Right atrium auricular region (tissue), 2 donors: ENCODE measurements around the gene DOK6. TPM values are rescaled to one million over a fixed set of nuclear protein-coding genes. Genes with fewer than 3 reads are reported as not detected.
"Not testable (repeated sequence)": the region's sequence is repeated elsewhere in the genome, so short reads cannot be mapped to it uniquely, and the experiment has no call there.

ENCODE experiments used
- DNase-seq: peaks from one replicate; pipeline ENCODE4 v3.0.0-alpha.2; 2019; ENCODE audit warnings: low spot score
- H3K27ac ChIP-seq, 2 donors: fragments of 200-600 bp; sonication (generic); 1 replicate in 1 of 2; 2 replicates in 1 of 2; pipeline ENCODE4 v1.5.1; 2016 to 2019
- H3K27me3 ChIP-seq, 2 donors: fragments of 200-600 bp; sonication (generic); one replicate each; pipeline versions ENCODE4 v1.5.1 to v1.6.0; 2017 to 2019
- H3K36me3 ChIP-seq: fragments of 200-600 bp; sonication (generic); one replicate; pipeline ENCODE4 v1.5.1; 2016
- H3K4me1 ChIP-seq, 2 donors: fragments of 200-600 bp; sonication (generic); one replicate each; pipeline versions ENCODE4 v1.5.1 to v1.6.0; 2017 to 2019
- H3K4me3 ChIP-seq, 2 donors: fragments of 200-600 bp; sonication (generic); 1 replicate in 1 of 2; 2 replicates in 1 of 2; pipeline ENCODE4 v1.5.1; 2017 to 2019; ENCODE audit warnings: mild to moderate bottlenecking in 1 of 2, moderate library complexity in 1 of 2
- H3K9me3 ChIP-seq, 2 donors: fragments of 200-600 bp; sonication (generic); one replicate each; pipeline ENCODE4 v1.5.1; 2019
- total RNA-seq, 2 donors: library from RNA; depleted of rRNA; stranded (reverse); fragments of >200 nt; gene quantifications; one replicate each; pipeline ENCODE4 v1.1.0, GENCODE V29; 2016
- TF ChIP-seq, protein P1 (sequence below), 2 donors: fragments of 200-600 bp; sonication (generic); IDR thresholded peaks; one replicate each; pipeline ENCODE4 v1.5.1; 2019; ENCODE audit warnings: antibody characterized with exemption in 2 of 2

Gene DOK6
- total RNA-seq, 2 donors from 2014 or later: 2.0 to 5.7 TPM

DNA sequence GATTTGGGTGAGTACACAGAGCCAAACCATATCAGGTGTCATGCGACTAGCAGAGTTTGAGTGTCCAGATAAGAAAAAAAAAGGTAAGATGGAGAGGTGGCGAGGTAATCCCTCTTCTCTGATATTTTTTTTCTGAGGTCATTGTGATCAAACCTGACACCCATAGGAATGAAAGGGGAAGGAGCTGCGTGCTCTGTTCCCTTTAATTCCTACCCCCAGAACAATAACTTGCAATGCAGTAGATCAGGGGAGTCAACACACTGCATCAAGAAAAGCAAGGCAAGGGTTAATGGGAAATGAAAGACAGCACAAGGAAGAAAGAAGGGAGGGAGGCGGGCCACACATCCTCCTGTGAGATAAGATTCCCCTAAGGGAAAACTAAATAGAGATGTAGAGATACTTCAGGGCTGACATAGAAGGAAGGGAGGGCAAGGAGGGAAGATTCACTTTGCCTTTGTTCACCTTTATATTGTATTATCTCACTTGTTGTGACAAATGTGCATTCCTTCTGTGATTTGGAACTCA, 414.2 kb downstream of the DOK6 start:
- no peak overlapping the region for H3K27ac ChIP-seq
- DNase-seq: no peak
- H3K9me3 ChIP-seq: peaks cover 0 to 2% of the 10 kb centered on the region in 2 donors
- no peaks in the 10 kb centered on the region for H3K4me1 ChIP-seq
- H3K36me3 ChIP-seq: no peaks in the 10 kb centered on the region
- TF ChIP-seq, protein P1, sequence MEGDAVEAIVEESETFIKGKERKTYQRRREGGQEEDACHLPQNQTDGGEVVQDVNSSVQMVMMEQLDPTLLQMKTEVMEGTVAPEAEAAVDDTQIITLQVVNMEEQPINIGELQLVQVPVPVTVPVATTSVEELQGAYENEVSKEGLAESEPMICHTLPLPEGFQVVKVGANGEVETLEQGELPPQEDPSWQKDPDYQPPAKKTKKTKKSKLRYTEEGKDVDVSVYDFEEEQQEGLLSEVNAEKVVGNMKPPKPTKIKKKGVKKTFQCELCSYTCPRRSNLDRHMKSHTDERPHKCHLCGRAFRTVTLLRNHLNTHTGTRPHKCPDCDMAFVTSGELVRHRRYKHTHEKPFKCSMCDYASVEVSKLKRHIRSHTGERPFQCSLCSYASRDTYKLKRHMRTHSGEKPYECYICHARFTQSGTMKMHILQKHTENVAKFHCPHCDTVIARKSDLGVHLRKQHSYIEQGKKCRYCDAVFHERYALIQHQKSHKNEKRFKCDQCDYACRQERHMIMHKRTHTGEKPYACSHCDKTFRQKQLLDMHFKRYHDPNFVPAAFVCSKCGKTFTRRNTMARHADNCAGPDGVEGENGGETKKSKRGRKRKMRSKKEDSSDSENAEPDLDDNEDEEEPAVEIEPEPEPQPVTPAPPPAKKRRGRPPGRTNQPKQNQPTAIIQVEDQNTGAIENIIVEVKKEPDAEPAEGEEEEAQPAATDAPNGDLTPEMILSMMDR (IDR thresholded peaks at IDR 0.05): no peak
- H3K4me3 ChIP-seq: no peak overlapping the region
- no peaks in the 10 kb centered on the region for H3K27me3 ChIP-seq

DNA sequence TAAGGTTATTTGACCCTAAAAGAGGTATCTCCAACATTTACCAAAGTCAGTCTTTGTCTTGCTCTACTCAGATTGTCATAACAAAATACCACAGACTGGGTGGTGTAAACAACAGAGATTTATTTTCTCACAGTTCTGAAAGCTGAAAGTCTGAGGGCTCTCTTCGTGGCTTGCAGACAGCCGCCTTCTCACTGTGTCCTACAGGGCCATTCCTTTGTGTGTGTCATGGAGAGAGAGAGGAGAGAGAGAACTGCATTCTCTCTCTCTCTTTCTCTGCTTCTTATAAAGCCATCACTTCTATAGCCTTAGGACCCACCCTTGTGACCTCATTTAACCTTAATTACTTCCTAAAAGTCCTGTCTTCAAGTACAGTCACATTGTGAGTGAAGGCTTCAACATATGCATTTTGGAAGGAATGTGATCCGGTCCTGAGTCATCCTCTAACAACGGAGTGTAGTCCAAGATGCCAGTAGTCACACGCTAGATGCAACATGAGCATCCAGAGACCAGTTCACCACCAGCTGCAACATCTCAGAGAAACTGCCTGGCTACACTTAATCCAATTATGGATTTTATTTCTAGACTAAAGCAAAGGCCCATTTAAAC, 416.8 kb downstream of the DOK6 start:
- no peaks in the 10 kb centered on the region for H3K27me3 ChIP-seq
- no peaks in the 10 kb centered on the region for H3K4me1 ChIP-seq
- DNase-seq: no peak
- H3K36me3 ChIP-seq: no peaks in the 10 kb centered on the region
- TF ChIP-seq, protein P1 (IDR thresholded peaks at IDR 0.05): no peak
- H3K9me3 ChIP-seq: peaks cover 0 to 11% of the 10 kb centered on the region in 2 donors
- no peak overlapping the region for H3K4me3 ChIP-seq
- H3K27ac ChIP-seq: no peak overlapping the region

DNA sequence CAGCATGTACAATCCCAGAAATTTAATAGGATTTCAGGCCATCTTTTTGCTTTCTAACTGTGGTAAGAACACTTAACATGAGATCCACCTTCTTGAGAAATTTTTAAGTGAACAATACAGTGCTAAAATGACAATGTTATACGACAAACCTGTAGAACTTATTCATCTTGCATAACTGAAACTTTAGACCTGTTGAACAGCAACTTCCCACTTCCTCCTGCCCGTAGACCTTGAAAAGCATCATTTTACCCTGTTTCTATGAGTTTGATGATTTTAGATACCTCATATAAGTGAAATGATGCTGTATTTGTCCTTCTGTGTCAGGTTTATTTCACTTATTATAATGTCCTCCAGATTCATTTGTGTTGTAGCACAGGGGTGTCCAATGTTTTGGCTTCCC, 418.8 kb downstream of the DOK6 start:
- no peak overlapping the region for H3K27ac ChIP-seq
- no peaks in the 10 kb centered on the region for H3K36me3 ChIP-seq
- no peaks in the 10 kb centered on the region for H3K27me3 ChIP-seq
- TF ChIP-seq, protein P1 (IDR thresholded peaks at IDR 0.05): no peak
- no peaks in the 10 kb centered on the region for H3K4me1 ChIP-seq
- H3K4me3 ChIP-seq: no peak overlapping the region
- DNase-seq: no peak
- H3K9me3 ChIP-seq: peaks cover 0 to 12% of the 10 kb centered on the region in 2 donors

DNA sequence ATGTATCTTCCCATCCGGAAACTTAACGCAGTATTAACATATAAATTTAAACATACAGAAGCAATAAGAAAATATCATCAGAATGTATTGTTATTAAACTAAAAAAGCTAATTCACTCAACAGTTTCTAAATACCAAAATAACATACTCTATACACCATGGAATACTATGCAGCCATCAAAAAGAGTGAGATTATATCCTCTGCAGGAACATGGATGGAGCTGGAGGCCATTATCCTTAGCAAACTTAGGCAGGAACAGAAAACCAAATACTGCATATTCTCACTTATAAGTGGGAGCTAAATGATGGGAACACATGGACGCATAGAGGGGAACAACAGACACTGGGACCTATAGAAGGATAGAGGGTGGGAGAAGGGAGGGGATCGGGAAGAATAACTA, 419.9 kb downstream of the DOK6 start:
- DNase-seq: no peak
- Histone ChIP-seq H3K27ac (no peak overlapping the region), H3K9me3 (peaks cover 0 to 12% of the 10 kb centered on the region in 2 donors), H3K4me1 (no peaks in the 10 kb centered on the region), H3K4me3 (no peak overlapping the region), H3K36me3 (no peaks in the 10 kb centered on the region), H3K27me3 (no peaks in the 10 kb centered on the region)
- TF ChIP-seq, protein P1 (IDR thresholded peaks at IDR 0.05): no peak

DNA sequence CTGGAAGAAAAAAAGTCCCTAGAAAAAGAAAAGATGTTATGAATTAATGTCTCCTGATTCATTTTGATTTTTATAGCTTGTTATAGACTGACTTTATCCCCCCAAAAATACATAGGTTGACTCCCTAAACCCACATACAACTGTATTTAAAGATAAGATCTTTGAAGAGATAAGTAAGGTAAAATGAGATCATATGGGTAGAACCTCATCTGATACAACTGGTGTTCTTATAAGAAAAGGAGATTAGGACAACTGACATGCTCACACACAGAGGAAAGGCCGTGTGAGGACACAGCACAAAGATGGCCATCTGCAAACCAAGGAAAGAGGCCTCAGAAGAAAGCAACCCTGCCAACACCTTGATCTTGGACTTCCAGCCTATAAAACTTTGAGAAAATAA, 429.5 kb downstream of the DOK6 start:
- Histone ChIP-seq H3K4me3 (no peak overlapping the region), H3K27ac (no peak overlapping the region), H3K36me3 (no peaks in the 10 kb centered on the region), H3K27me3 (no peaks in the 10 kb centered on the region), H3K4me1 (no peaks in the 10 kb centered on the region), H3K9me3 (no peaks in the 10 kb centered on the region)
- no peak for DNase-seq
- TF ChIP-seq, protein P1 (IDR thresholded peaks at IDR 0.05): no peak

DNA sequence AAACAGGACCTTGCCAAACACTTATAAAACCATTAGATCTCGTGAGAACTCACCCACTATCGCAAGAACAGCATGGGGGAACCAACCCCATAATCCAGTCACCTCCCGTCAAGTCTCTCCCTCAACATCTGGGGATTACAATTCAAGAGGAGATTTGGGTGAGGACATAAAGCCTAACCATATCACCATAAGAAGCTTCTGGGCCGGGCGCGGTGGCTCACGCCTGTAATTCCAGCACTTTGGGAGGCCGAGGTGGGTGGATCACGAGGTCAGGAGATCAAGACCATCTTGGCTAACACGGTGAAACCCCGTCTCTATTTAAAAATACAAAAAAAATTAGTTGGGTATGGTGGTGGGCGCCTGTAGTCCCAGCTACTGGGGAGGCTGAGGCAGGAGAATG, 434.3 kb downstream of the DOK6 start:
- DNase-seq: not testable (repeated sequence)

More for the DNA sequence above, 434.3 kb downstream of the DOK6 start:
- H3K36me3 ChIP-seq, H3K4me3 ChIP-seq, H3K27ac ChIP-seq, H3K27me3 ChIP-seq, H3K4me1 ChIP-seq, H3K9me3 ChIP-seq: not testable (repeated sequence)
